ENCODE data around the gene KIF22.

KIF22 gene

DNA sequence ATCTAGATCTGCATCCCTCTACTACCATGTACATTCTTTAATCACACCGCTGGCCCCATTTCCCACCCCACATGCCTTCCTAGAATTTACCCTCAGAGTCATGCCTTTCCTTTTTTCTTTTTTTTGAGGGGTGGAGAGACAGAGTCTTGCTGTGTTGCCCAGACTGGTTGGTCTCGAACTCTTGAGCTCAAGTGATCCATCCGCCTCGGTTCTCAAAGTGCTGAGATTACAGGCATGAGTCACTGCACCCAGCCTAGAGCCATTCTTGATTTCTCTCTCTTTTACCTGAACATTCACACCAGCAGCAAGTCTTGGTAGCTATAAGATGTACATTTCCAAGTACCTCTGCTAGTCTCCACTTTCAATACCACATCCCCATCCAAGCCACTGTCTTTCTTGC is 27.5 kb downstream of the KIF22 start:
- TF ChIP-seq, protein P1, sequence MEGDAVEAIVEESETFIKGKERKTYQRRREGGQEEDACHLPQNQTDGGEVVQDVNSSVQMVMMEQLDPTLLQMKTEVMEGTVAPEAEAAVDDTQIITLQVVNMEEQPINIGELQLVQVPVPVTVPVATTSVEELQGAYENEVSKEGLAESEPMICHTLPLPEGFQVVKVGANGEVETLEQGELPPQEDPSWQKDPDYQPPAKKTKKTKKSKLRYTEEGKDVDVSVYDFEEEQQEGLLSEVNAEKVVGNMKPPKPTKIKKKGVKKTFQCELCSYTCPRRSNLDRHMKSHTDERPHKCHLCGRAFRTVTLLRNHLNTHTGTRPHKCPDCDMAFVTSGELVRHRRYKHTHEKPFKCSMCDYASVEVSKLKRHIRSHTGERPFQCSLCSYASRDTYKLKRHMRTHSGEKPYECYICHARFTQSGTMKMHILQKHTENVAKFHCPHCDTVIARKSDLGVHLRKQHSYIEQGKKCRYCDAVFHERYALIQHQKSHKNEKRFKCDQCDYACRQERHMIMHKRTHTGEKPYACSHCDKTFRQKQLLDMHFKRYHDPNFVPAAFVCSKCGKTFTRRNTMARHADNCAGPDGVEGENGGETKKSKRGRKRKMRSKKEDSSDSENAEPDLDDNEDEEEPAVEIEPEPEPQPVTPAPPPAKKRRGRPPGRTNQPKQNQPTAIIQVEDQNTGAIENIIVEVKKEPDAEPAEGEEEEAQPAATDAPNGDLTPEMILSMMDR (IDR thresholded peaks at IDR 0.05; ENCODE audit: low read depth, low read length), result no peak
- no peak overlapping the region for H3K4me3 ChIP-seq (ENCODE audit: low read depth, low read length)
- no peaks in the 10 kb centered on the region for H3K9me3 ChIP-seq (ENCODE audit: severe bottlenecking)
- H3K27me3 ChIP-seq (ENCODE audit: insufficient read depth, low read depth, severe bottlenecking), result no peaks in the 10 kb centered on the region
- no peak for DNase-seq
- no peak overlapping the region for H3K27ac ChIP-seq
- peaks cover 27% of the 10 kb centered on the region for H3K36me3 ChIP-seq

GRCh38 chr16:29819506-29819905 is 29.0 kb downstream of the KIF22 start:
- Histone ChIP-seq H3K9me3 (ENCODE audit: severe bottlenecking) (no peaks in the 10 kb centered on the region), H3K4me3 (ENCODE audit: low read depth, low read length) (no peak overlapping the region), H3K27me3 (ENCODE audit: insufficient read depth, low read depth, severe bottlenecking) (no peaks in the 10 kb centered on the region), H3K36me3 (peaks cover 27% of the 10 kb centered on the region), H3K27ac (peak overlapping the region; percentile 23)
- DNase-seq, result no peak
- TF ChIP-seq, protein P1 (IDR thresholded peaks at IDR 0.05; ENCODE audit: low read depth, low read length), result peak; percentile 58

DNA sequence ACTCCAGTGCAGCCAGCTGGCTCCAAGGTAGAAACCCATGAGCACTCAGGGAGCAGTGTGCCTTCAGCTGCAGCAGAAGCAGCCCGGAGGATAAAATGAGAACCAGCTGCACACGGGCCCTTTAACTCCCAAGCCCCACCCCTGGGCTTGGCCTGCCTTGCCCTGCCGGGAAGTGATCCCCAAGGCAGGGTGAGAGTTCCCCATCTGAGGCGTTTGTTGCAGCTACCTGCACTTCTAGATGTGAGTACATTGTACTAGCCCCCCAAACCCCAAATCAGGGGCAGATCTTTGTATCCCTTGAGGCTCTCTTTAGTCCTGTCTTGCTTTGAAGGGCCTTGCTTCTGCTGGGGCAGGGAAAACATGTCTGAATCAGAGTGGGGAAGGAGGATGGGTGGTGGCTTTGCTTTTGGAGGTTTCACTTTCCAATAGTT is 29.7 kb downstream of the KIF22 start, which contains the start of gene MVP:
MVP (plus strand) TSS at position 192 of the 431 bp plus-strand sequence. CDS start 10,088 bp downstream, outside the sequence.
- H3K27ac ChIP-seq, result peak within 1 kb of the TSS; percentile 41
- no peaks in the 10 kb centered on the region for H3K9me3 ChIP-seq (ENCODE audit: severe bottlenecking)
- DNase-seq, result peak; percentile 72
- H3K4me3 ChIP-seq (ENCODE audit: low read depth, low read length), result peak within 1 kb of the TSS; percentile 34
- H3K27me3 ChIP-seq (ENCODE audit: insufficient read depth, low read depth, severe bottlenecking), result no peaks in the 10 kb centered on the region
- peaks cover 27% of the 10 kb centered on the region for H3K36me3 ChIP-seq
- TF ChIP-seq, protein P1 (IDR thresholded peaks at IDR 0.05; ENCODE audit: low read depth, low read length), result no peak

DNA sequence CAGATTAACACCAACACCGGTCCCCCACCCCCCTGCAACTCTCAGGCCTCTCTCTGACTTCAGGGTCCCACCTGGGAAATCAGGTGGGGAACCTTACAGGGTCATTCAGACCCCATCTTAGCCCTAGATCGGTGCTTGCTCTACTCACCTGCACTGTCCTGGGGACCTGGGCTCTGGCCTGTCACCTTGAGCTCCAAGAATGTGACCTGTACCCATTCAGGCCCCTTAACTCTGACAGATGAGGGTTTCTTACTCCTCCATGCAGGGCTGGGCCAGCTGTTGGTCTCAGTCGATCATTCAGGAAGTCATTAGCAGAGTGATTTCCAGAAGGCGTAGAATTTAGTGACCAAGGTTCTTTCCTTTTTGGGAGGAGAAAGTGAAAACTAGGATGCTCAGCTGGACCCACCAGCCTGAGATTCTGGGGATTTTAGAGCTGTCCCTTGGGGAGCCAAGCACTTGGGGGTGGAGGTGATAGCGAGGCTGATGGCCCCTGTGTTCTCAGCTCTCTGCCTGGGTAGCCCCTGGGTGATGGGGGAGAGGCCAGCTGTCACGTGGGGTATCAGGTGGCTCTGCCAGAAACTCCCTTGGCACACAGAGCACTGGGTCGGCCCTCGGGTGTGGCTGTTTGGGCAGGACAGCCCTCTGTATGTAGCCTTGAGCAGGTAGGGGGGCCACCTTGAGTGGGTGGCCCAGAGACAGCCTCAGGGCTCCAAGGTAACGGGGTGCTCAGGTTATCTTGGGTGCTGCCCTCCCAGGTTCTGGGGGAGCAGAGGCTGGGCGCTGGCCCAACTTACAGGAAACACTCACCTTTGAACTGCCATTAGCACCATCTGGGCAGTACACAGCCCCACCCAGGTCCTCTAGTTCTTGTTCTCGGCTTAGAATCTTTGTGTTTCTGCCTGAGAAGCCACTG is 30.4 kb downstream of the KIF22 start:
- no peaks in the 10 kb centered on the region for H3K27me3 ChIP-seq (ENCODE audit: insufficient read depth, low read depth, severe bottlenecking)
- no peaks in the 10 kb centered on the region for H3K9me3 ChIP-seq (ENCODE audit: severe bottlenecking)
- H3K27ac ChIP-seq, result peak overlapping the region; percentile 41
- peak overlapping the region; percentile 34 for H3K4me3 ChIP-seq (ENCODE audit: low read depth, low read length)
- TF ChIP-seq, protein P1 (IDR thresholded peaks at IDR 0.05; ENCODE audit: low read depth, low read length), result no peak
- no peak for DNase-seq
- peaks cover 27% of the 10 kb centered on the region for H3K36me3 ChIP-seq

GRCh38 chr16:29821643-29822115 is 31.1 kb downstream of the KIF22 start:
- peaks cover 27% of the 10 kb centered on the region for H3K36me3 ChIP-seq
- TF ChIP-seq, protein P1 (IDR thresholded peaks at IDR 0.05; ENCODE audit: low read depth, low read length), result no peak
- H3K9me3 ChIP-seq (ENCODE audit: severe bottlenecking), result no peaks in the 10 kb centered on the region
- H3K27ac ChIP-seq, result peak overlapping the region; percentile 41
- H3K27me3 ChIP-seq (ENCODE audit: insufficient read depth, low read depth, severe bottlenecking), result no peaks in the 10 kb centered on the region
- H3K4me3 ChIP-seq (ENCODE audit: low read depth, low read length), result no peak overlapping the region
- no peak for DNase-seq
